Right lobe of liver (tissue), 6 donors: Measurements from ENCODE around the gene EVA1C. TPM values are rescaled to one million over a fixed set of nuclear protein-coding genes. Genes with fewer than 3 reads are reported as not detected.
A peak's percentile ranks its signal among the peaks of the same experiment; 100 is the strongest.
"Not testable (repeated sequence)": the region's sequence is repeated elsewhere in the genome, so short reads cannot be mapped to it uniquely, and the experiment has no call there.

Source experiments
- ATAC-seq, 4 donors: fragments of 200-7000 bp; cut with Tn5 transposase; one replicate each; pipeline ENCODE4 v1.9.1; 2020; ENCODE audit warnings: mild to moderate bottlenecking in 4 of 4, moderate library complexity in 4 of 4
- DNase-seq, 3 donors: peaks; one replicate each; pipeline ENCODE4 v3.0.0-alpha.2; 2020
- H3K27ac ChIP-seq, 3 donors: fragments of 200-600 bp; one replicate each; pipeline ENCODE4 v1.8.0; 2022
- H3K27me3 ChIP-seq, 2 donors: fragments of 200-600 bp; one replicate each; pipeline ENCODE4 v1.8.0; 2022
- H3K36me3 ChIP-seq, 4 donors: fragments of 200-600 bp; sonication (generic) in 1 of 4; one replicate each; pipeline versions ENCODE4 v1.5.1 to v1.8.0; 2017 to 2022; ENCODE audit warnings: control low read depth in 1 of 4
- H3K4me1 ChIP-seq, 4 donors: fragments of 200-600 bp; sonication (generic) in 1 of 4; one replicate each; pipeline versions ENCODE4 v1.5.1 to v1.8.0; 2017 to 2022; ENCODE audit warnings: control low read depth in 1 of 4
- H3K4me3 ChIP-seq, 3 donors: fragments of 200-600 bp; one replicate each; pipeline ENCODE4 v1.8.0; 2022
- H3K9me3 ChIP-seq, 4 donors: fragments of 200-600 bp; sonication (generic) in 1 of 4; one replicate each; pipeline versions ENCODE4 v1.5.1 to v1.8.0; 2017 to 2022; ENCODE audit warnings: control low read depth in 1 of 4
- CTCF ChIP-seq, 4 donors: fragments of 200-600 bp in 3 of 4; fragments of 450-650 bp in 1 of 4; IDR thresholded peaks; one replicate each; pipeline versions ENCODE4 v1.5.1 to v1.8.0; 2016 to 2022; ENCODE audit warnings: antibody characterized with exemption in 4 of 4, mild to moderate bottlenecking in 2 of 4
- POLR2A ChIP-seq: fragments of 450-650 bp; IDR thresholded peaks from one replicate; pipeline ENCODE4 v1.6.1; 2017; ENCODE audit warnings: antibody characterized with exemption, mild to moderate bottlenecking
- WGBS: methylation state at CpG from one replicate; pipeline ENCODE4 v1.1.6; 2018; ENCODE audit warnings: low coverage, low lambda C conversion rate; ENCODE audit not compliant: insufficient coverage; ENCODE audit errors: missing lambda C conversion rate; 5-methylcytosine and 5-hydroxymethylcytosine counted together
- intact Hi-C, 2 donors: fragments of 100-400 bp; cut with DNase I; formaldehyde crosslinking; loops; one replicate each; pipeline versions ENCODE4 v1.11.2 to v1.14.1; 2022
- total RNA-seq, 6 experiments: library from RNA; depleted of rRNA in 2 of 6; stranded (reverse); fragments of >200 nt in 2 of 6; fragmentation: NEBNext Ultra II Directional in 3 of 6; extraction: Animal tissue kit (Norgen Biotek cat#: 25700) in 3 of 6; gene quantifications; one replicate each; pipeline versions ENCODE4 v1.1.0 to v1.2.4, GENCODE V29; 2016 to 2023
- donor health status: DM: no; HTN: yes; CAD: no.
- donor health status: DM: no; HTN: no; CAD: no.
- donor health status: DM: no; HTN: no; CAD: no.
- donor health status: DM: no; HTN: yes; CAD: no.
- donor health status: DM: no; HTN: yes; CAD: no.

Gene EVA1C
- total RNA-seq, 6 experiments from 2014 or later, result 2.4 to 5.9 (median 4.2) TPM

DNA sequence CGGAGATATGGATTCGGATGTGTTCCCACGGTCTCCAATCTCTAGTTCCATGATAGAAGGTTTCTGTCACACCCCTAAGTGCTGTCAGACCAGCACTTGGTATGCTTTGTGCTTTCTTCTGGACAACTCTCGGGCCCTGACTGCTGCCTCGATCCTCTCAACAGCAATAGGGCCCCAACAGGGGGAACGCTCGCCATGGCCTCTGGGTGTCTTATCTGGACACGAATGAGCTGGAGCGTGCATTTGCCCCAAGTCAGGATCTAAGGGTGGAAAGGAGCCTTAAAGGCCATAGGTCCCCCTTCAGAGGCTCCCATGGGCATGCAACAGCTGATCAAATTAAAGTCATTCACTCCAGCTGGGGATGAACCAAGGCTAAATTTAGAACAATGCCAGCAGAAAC is 96.1 kb downstream of the EVA1C start:
- ATAC-seq (no peak), DNase-seq (no peak)
- Histone ChIP-seq H3K27me3 (no peaks in the 10 kb centered on the region), H3K27ac (no peak overlapping the region), H3K36me3 (no peaks in the 10 kb centered on the region), H3K4me1 (no peaks in the 10 kb centered on the region), H3K9me3 (no peaks in the 10 kb centered on the region), H3K4me3 (no peak overlapping the region)
- intact Hi-C loops, result no loop called here
- WGBS, result 90% methylated on average over 9 of the region's 9 CpGs
- no peak for TF ChIP-seq CTCF (IDR thresholded peaks at IDR 0.05)
- TF ChIP-seq POLR2A, result no peak

DNA sequence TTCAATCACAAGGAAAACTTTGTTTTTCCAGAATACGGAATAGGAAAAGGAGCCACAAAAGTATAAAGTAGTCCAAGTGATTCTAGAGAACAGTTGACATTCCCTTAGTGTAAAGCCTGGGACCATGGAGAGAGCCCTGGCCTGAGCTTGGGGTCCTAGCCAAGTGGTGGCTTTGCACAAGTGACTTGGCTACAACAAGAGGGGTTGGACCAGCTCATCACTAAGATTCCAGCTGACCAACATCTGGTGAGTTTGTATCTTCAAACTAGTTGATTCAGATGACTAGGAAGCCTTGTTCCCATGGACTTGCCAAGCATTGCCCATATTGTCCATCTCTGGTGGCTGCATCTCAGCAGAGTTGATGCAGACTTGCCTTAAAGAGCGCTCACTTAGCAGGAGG is 96.5 kb downstream of the EVA1C start:
- DNase-seq, H3K9me3 ChIP-seq, H3K4me1 ChIP-seq, H3K27ac ChIP-seq, H3K4me3 ChIP-seq, H3K36me3 ChIP-seq, ATAC-seq, intact Hi-C loops, H3K27me3 ChIP-seq: not testable (repeated sequence)
- WGBS, result 93% methylated on average over 2 of the region's 2 CpGs

GRCh38 chr21:32514275-32515055 is 102.0 kb downstream of the EVA1C start:
- Histone ChIP-seq H3K27ac (no peak overlapping the region), H3K4me3 (no peak overlapping the region), H3K36me3 (no peaks in the 10 kb centered on the region), H3K27me3 (no peaks in the 10 kb centered on the region), H3K9me3 (no peaks in the 10 kb centered on the region), H3K4me1 (peaks cover 0 to 8% (median 0%) of the 10 kb centered on the region in 4 donors)
- DNase-seq (no peak), ATAC-seq (peak in 1 of 4 donors; percentile 21)
- TF ChIP-seq CTCF (IDR thresholded peaks at IDR 0.05) (no peak), POLR2A (no peak)
- 84% methylated on average over 9 of the region's 12 CpGs for WGBS
- intact Hi-C loops, result no loop called here

DNA sequence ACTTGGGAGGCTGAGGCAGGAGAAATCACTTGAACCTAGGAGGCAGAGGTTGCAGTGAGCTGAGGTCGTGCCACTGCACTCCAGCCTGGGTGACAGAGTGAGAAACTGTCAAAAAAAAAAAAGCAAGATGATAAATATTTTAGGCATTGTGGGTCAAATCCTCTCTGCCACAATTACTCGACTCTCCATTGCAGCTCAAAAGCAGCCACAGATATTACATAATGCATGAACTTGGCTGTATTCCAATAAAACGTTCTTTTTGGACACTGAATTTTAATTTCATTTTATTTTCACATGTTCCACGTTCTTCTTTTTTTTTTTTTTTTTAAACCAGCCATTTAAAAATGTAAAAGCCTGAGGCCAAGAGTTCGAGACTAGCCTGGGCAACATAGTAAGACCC is 103.4 kb downstream of the EVA1C start:
- ATAC-seq, result peak in 1 of 4 donors; percentile 19
- DNase-seq, result no peak
- no peak for TF ChIP-seq CTCF (IDR thresholded peaks at IDR 0.05)
- TF ChIP-seq POLR2A, result no peak
- H3K27me3 ChIP-seq, result no peaks in the 10 kb centered on the region
- no peaks in the 10 kb centered on the region for H3K36me3 ChIP-seq
- H3K4me1 ChIP-seq, result peaks cover 0 to 8% (median 0%) of the 10 kb centered on the region in 4 donors
- 24% methylated on average over 5 of the region's 5 CpGs for WGBS
- H3K9me3 ChIP-seq, result no peaks in the 10 kb centered on the region
- H3K4me3 ChIP-seq, result no peak overlapping the region
- intact Hi-C loops, result no loop called here
- no peak overlapping the region for H3K27ac ChIP-seq

- Histone ChIP-seq H3K36me3 (no peaks in the 10 kb centered on the region), H3K27ac (no peak overlapping the region), H3K27me3 (no peaks in the 10 kb centered on the region), H3K4me3 (no peak overlapping the region), H3K9me3 (no peaks in the 10 kb centered on the region), H3K4me1 (peaks cover 0 to 8% (median 0%) of the 10 kb centered on the region in 4 donors)
- TF ChIP-seq CTCF (IDR thresholded peaks at IDR 0.05) (no peak), POLR2A (no peak)
- DNase-seq (no peak), ATAC-seq (peak in 3 of 4 donors; percentile 34 to 47 (median 43))
- intact Hi-C loops, result no loop called here
- WGBS, result 49% methylated on average over 10 of the region's 10 CpGs
Measured at GRCh38 chr21:32516756-32517649, 104.5 kb downstream of the EVA1C start.
